ENCODE results near the gene TMC8. TPM values are rescaled to one million over a fixed set of nuclear protein-coding genes. Genes with fewer than 3 reads are reported as not detected.

The TMC8 gene
- total RNA-seq, 4 donors from 2014 or later: 1.3 to 5.3 (median 2.3) TPM

GRCh38 chr17:78126895-78127238 lies 3.7 kb upstream of the TMC8 start:
- H3K27ac ChIP-seq (replicated peaks in 1 of 4): peak overlapping the region; percentile 71 to 86 (median 78)

GRCh38 chr17:78127239-78127887 lies 3.2 kb upstream of the TMC8 start:
- WGBS: 14% methylated on average over 1 of the region's 25 CpGs
- Histone ChIP-seq H3K4me1 (peaks cover 70 to 83% (median 78%) of the 10 kb centered on the region in 4 donors), H3K27me3 (peaks cover 5 to 57% (median 14%) of the 10 kb centered on the region in 4 donors), H3K36me3 (peaks cover 0 to 39% (median 32%) of the 10 kb centered on the region in 4 donors), H3K27ac (replicated peaks in 1 of 4) (peak overlapping the region; percentile 71 to 86 (median 78)), H3K4me3 (peak overlapping the region; percentile 70 to 82 (median 73)), H3K9me3 (no peaks in the 10 kb centered on the region)
- no peak for TF ChIP-seq EP300 (IDR thresholded peaks at IDR 0.05)
- TF ChIP-seq POLR2A (IDR thresholded peaks at IDR 0.05; ENCODE audit: low read depth): no peak
- TF ChIP-seq POLR2AphosphoS5 (IDR thresholded peaks at IDR 0.05): peak; percentile 48 to 62
- TF ChIP-seq CTCF (IDR thresholded peaks at IDR 0.05): no peak
- intact Hi-C loops (cut with DNase I): no loop called here
- DNase-seq (ENCODE audit: extremely low spot score): no peak

More at GRCh38 chr17:78126895-78127238, 3.7 kb upstream of the TMC8 start:
- WGBS: 50% methylated on average over 1 of the region's 6 CpGs
- Histone ChIP-seq H3K36me3 (peaks cover 0 to 44% (median 37%) of the 10 kb centered on the region in 4 donors), H3K4me1 (peaks cover 65 to 78% (median 73%) of the 10 kb centered on the region in 4 donors), H3K9me3 (no peaks in the 10 kb centered on the region), H3K27me3 (peaks cover 5 to 52% (median 11%) of the 10 kb centered on the region in 4 donors), H3K4me3 (peak overlapping the region in 3 of 4 donors; percentile 7 to 82 (median 70))
- TF ChIP-seq POLR2AphosphoS5 (IDR thresholded peaks at IDR 0.05) (no peak), POLR2A (IDR thresholded peaks at IDR 0.05; ENCODE audit: low read depth) (no peak), EP300 (IDR thresholded peaks at IDR 0.05) (no peak), CTCF (IDR thresholded peaks at IDR 0.05) (no peak)
- no peak for DNase-seq (ENCODE audit: extremely low spot score)
- intact Hi-C loops (cut with DNase I): no loop called here

GRCh38 chr17:78127888-78128550 lies 2.6 kb upstream of the TMC8 start:
- no peak for DNase-seq (ENCODE audit: extremely low spot score)
- no peak for TF ChIP-seq CTCF (IDR thresholded peaks at IDR 0.05)
- TF ChIP-seq POLR2AphosphoS5 (IDR thresholded peaks at IDR 0.05): no peak
- Histone ChIP-seq H3K4me3 (peak overlapping the region; percentile 70 to 82 (median 73)), H3K9me3 (no peaks in the 10 kb centered on the region), H3K4me1 (peaks cover 70 to 86% (median 82%) of the 10 kb centered on the region in 4 donors), H3K27me3 (peaks cover 5 to 59% (median 14%) of the 10 kb centered on the region in 4 donors), H3K36me3 (peaks cover 0 to 33% (median 25%) of the 10 kb centered on the region in 4 donors), H3K27ac (replicated peaks in 1 of 4) (peak overlapping the region; percentile 71 to 86 (median 78))
- intact Hi-C loops (cut with DNase I): no loop called here
- WGBS: no CpG with 5 or more reads among the region's 39 CpGs

GRCh38 chr17:78128551-78129350 lies 1.8 kb upstream of the TMC8 start, which contains the start of gene TMC6:
TMC6 (minus strand) TSS chr17:78128755; CDS start chr17:78126832, 1,923 bp downstream.
- Histone ChIP-seq H3K27me3 (peaks cover 5 to 59% (median 14%) of the 10 kb centered on the region in 4 donors), H3K4me1 (peaks cover 70 to 90% (median 86%) of the 10 kb centered on the region in 4 donors), H3K27ac (replicated peaks in 1 of 4) (peak within 1 kb of the TSS; percentile 71 to 86 (median 78)), H3K4me3 (peak within 1 kb of the TSS; percentile 70 to 82 (median 73)), H3K36me3 (peaks cover 0 to 25% (median 21%) of the 10 kb centered on the region in 4 donors), H3K9me3 (no peaks in the 10 kb centered on the region)
- WGBS: 12% methylated on average over 21 of the region's 54 CpGs
- DNase-seq (ENCODE audit: extremely low spot score): no peak
- intact Hi-C loops (cut with DNase I): no loop called here
- TF ChIP-seq POLR2AphosphoS5 (IDR thresholded peaks at IDR 0.05) (peak in 1 of 2 donors; percentile 41), EP300 (IDR thresholded peaks at IDR 0.05) (no peak)

All from esophagus muscularis mucosa (tissue), 4 donors.